Heart left ventricle (tissue), 13 donors: Measurements from ENCODE around the gene ABCB1.
"Not testable (repeated sequence)": the region's sequence is repeated elsewhere in the genome, so short reads cannot be mapped to it uniquely, and the experiment has no call there.

Source experiments
- CTCF ChIP-seq, 12 donors: fragments of 200-600 bp; sonication (generic) in 4 of 12; IDR thresholded peaks; one replicate each; pipeline versions ENCODE4 v1.5.0 to v1.8.0; 2018 to 2022; ENCODE audit warnings: antibody characterized with exemption in 12 of 12, mild to moderate bottlenecking in 5 of 12
- POLR2A ChIP-seq, 2 donors: fragments of 450-650 bp; IDR thresholded peaks; one replicate each; pipeline ENCODE4 v1.6.1; 2017; ENCODE audit warnings: antibody characterized with exemption in 2 of 2, mild to moderate bottlenecking in 2 of 2, moderate library complexity in 2 of 2
- donor health status: ischemic (EF 13 %, LVEDD 7.1; RV severe dilation, severe dysfunction).
- donor health status: DM: no; HTN: yes; CAD: no.
- donor health status: DM: no; HTN: no; CAD: no.
- donor health status: ischemic (EF 25% LVEDD 6.9; RV normal size, moderate dysfunction).
- donor health status: ischemic (EF 25% LVEDD 5.7; RV mildly dilated, moderate dysfunction).
- donor health status: ischemic (EF 35%, LVEDD 5.7; RV mildly dilated, moderate dysfunction).
- donor health status: nonischemic (EF 11% LVEDD 7.7; RV severe dilation, severe dysfunction).
- donor health status: DM: yes; HTN: yes; CAD: no.
- donor health status: PGD.
- donor health status: ischemic (EF 29% LVEDD 5.4; RV normal size, mild dysfunction).
- donor health status: nonischemic (EF 23%, LVEDD 6.1; RV moderate dilation, normal function).

- TF ChIP-seq CTCF, POLR2A (IDR thresholded peaks at IDR 0.05): not testable (repeated sequence)
Observed at GRCh38 chr7:87469204-87469603, 131.5 kb downstream of the ABCB1 start.
